Neural crest cell (in vitro differentiated cells): ENCODE measurements around the gene CRYBA2. TPM values are rescaled to one million over a fixed set of nuclear protein-coding genes. Genes with fewer than 3 reads are reported as not detected.

ENCODE experiments used
- DNase-seq: peaks from one replicate; pipeline ENCODE4 v3.0.0; 2021; ENCODE audit warnings: low read depth, mixed read lengths, low spot score
- H3K27ac Mint-ChIP-seq: one replicate; pipeline ENCODE4 v1.8.0; 2021; ENCODE audit warnings: mild to moderate bottlenecking, mixed read lengths; ENCODE audit not compliant: unreplicated experiment
- H3K27me3 Mint-ChIP-seq: 2 replicates; pipeline ENCODE4 v1.8.0; 2021; ENCODE audit warnings: low read depth, mild to moderate bottlenecking, mixed read lengths
- H3K36me3 Mint-ChIP-seq: 2 replicates; pipeline ENCODE4 v1.8.0; 2021; ENCODE audit warnings: low read depth, mild to moderate bottlenecking, mixed read lengths
- H3K4me1 Mint-ChIP-seq: 2 replicates; pipeline ENCODE4 v1.8.0; 2021; ENCODE audit warnings: mixed read lengths
- H3K4me3 Mint-ChIP-seq: one replicate; pipeline ENCODE4 v1.8.0; 2021; ENCODE audit warnings: mild to moderate bottlenecking, mixed read lengths
- H3K9me3 Mint-ChIP-seq: 2 replicates; pipeline ENCODE4 v1.8.0; 2021; ENCODE audit warnings: mixed read lengths
- CTCF ChIP-seq: fragments of 200-600 bp; sonication (generic); conservative IDR thresholded peaks from 2 replicates; pipeline ENCODE4 v1.5.0; 2021; ENCODE audit warnings: antibody characterized with exemption, mild to moderate bottlenecking
- total RNA-seq: library from RNA; stranded (reverse); gene quantifications from 2 replicates; pipeline ENCODE4 v1.2.1, GENCODE V29; 2021

Gene CRYBA2
- total RNA-seq, 1 donor from 2014 or later, result not detected

GRCh38 chr2:219018286-219018685, 25.1 kb upstream of the CRYBA2 start:
- Mint-ChIP-seq H3K27me3 (peaks cover 41% of the 10 kb centered on the region), H3K36me3 (no peaks in the 10 kb centered on the region), H3K9me3 (no peaks in the 10 kb centered on the region), H3K4me1 (no peaks in the 10 kb centered on the region), H3K27ac (no peak overlapping the region), H3K4me3 (no peak overlapping the region)
- TF ChIP-seq CTCF, result no peak
- DNase-seq, result no peak

GRCh38 chr2:219017201-219017931, 24.1 kb upstream of the CRYBA2 start:
- H3K27ac Mint-ChIP-seq, result no peak overlapping the region
- no peaks in the 10 kb centered on the region for H3K36me3 Mint-ChIP-seq
- no peak for TF ChIP-seq CTCF
- no peaks in the 10 kb centered on the region for H3K4me1 Mint-ChIP-seq
- no peak for DNase-seq
- H3K27me3 Mint-ChIP-seq, result peaks cover 50% of the 10 kb centered on the region
- no peak overlapping the region for H3K4me3 Mint-ChIP-seq
- H3K9me3 Mint-ChIP-seq, result no peaks in the 10 kb centered on the region

GRCh38 chr2:219016721-219017120, 23.5 kb upstream of the CRYBA2 start:
- Mint-ChIP-seq H3K36me3 (no peaks in the 10 kb centered on the region), H3K9me3 (no peaks in the 10 kb centered on the region), H3K27ac (no peak overlapping the region), H3K27me3 (peaks cover 54% of the 10 kb centered on the region), H3K4me3 (no peak overlapping the region), H3K4me1 (no peaks in the 10 kb centered on the region)
- no peak for TF ChIP-seq CTCF
- no peak for DNase-seq

- Mint-ChIP-seq H3K4me1 (no peaks in the 10 kb centered on the region), H3K4me3 (no peak overlapping the region), H3K27me3 (peaks cover 85% of the 10 kb centered on the region), H3K9me3 (no peaks in the 10 kb centered on the region), H3K27ac (no peak overlapping the region), H3K36me3 (no peaks in the 10 kb centered on the region)
- no peak for TF ChIP-seq CTCF
- no peak for DNase-seq
Observed at GRCh38 chr2:219010873-219011272, 17.7 kb upstream of the CRYBA2 start.

- Mint-ChIP-seq H3K27me3 (peaks cover 85% of the 10 kb centered on the region), H3K4me1 (no peaks in the 10 kb centered on the region), H3K4me3 (no peak overlapping the region), H3K27ac (no peak overlapping the region), H3K36me3 (no peaks in the 10 kb centered on the region), H3K9me3 (no peaks in the 10 kb centered on the region)
- DNase-seq, result no peak
- peak; percentile 57 for TF ChIP-seq CTCF
Observed at GRCh38 chr2:219010162-219010756, 17.0 kb upstream of the CRYBA2 start.
